Trophoblast cell (in vitro differentiated cells and primary cell): Measurements from ENCODE around the gene PPP1R13B.
"Not testable (repeated sequence)": the region's sequence is repeated elsewhere in the genome, so short reads cannot be mapped to it uniquely, and the experiment has no call there.

Experiments
- DNase-seq, 2 donors: peaks; one replicate each; pipeline ENCODE4 v3.0.0-alpha.2; 2016
- H2AFZ ChIP-seq: 2 replicates; pipeline ENCODE4 v1.6.1; 2013; ENCODE audit warnings: low read length, moderate library complexity, mild to moderate bottlenecking; ENCODE audit not compliant: insufficient read depth, poor library complexity
- H2AK5ac ChIP-seq: 2 replicates; pipeline ENCODE4 v1.6.1; 2013; ENCODE audit warnings: mild to moderate bottlenecking, low read length
- H2BK120ac ChIP-seq: 2 replicates; pipeline ENCODE4 v1.6.1; 2013; ENCODE audit warnings: low read length, mild to moderate bottlenecking, moderate library complexity; ENCODE audit not compliant: insufficient read depth, poor library complexity
- H2BK12ac ChIP-seq: 2 replicates; pipeline ENCODE4 v1.6.1; 2013; ENCODE audit warnings: mild to moderate bottlenecking, low read length, moderate library complexity
- H2BK5ac ChIP-seq: 2 replicates; pipeline ENCODE4 v1.6.1; 2013; ENCODE audit warnings: low read length, low read depth, moderate library complexity, mild to moderate bottlenecking; ENCODE audit not compliant: poor library complexity
- H3K14ac ChIP-seq: 2 replicates; pipeline ENCODE4 v1.6.1; 2013; ENCODE audit warnings: mild to moderate bottlenecking, low read length
- H3K18ac ChIP-seq: 2 replicates; pipeline ENCODE4 v1.6.1; 2013; ENCODE audit warnings: mild to moderate bottlenecking, low read length
- H3K23ac ChIP-seq: 2 replicates; pipeline ENCODE4 v1.6.1; 2013; ENCODE audit warnings: low read length
- H3K27ac ChIP-seq: 2 replicates; pipeline ENCODE4 v1.5.1; 2013; ENCODE audit warnings: low read depth, mild to moderate bottlenecking, inconsistent platforms, low read length, moderate library complexity
- H3K27me3 ChIP-seq: 2 replicates; pipeline ENCODE4 v1.6.1; 2013; ENCODE audit warnings: inconsistent platforms, mild to moderate bottlenecking, low read length, moderate library complexity; ENCODE audit not compliant: insufficient read depth
- H3K36me3 ChIP-seq, 2 experiments: 1 replicate in 1 of 2; 2 replicates in 1 of 2; pipeline ENCODE4 v1.6.1; 2013; ENCODE audit warnings: low read length in 2 of 2, mild to moderate bottlenecking in 2 of 2, moderate library complexity in 1 of 2; ENCODE audit not compliant: insufficient read depth in 2 of 2, control insufficient read depth in 1 of 2
- H3K4ac ChIP-seq: 2 replicates; pipeline ENCODE4 v1.6.1; 2013; ENCODE audit warnings: low read depth, mild to moderate bottlenecking, low read length, moderate library complexity
- H3K4me1 ChIP-seq, 2 experiments: 1 replicate in 1 of 2; 2 replicates in 1 of 2; pipeline ENCODE4 v1.6.1; 2013; ENCODE audit warnings: low read length in 2 of 2, mild to moderate bottlenecking in 2 of 2, moderate library complexity in 1 of 2; ENCODE audit not compliant: insufficient read depth in 2 of 2, control insufficient read depth in 1 of 2
- H3K4me2 ChIP-seq: 2 replicates; pipeline ENCODE4 v1.6.1; 2013; ENCODE audit warnings: inconsistent platforms, mild to moderate bottlenecking, low read length, moderate library complexity
- H3K4me3 ChIP-seq: 2 replicates; pipeline ENCODE4 v1.5.1; 2013; ENCODE audit warnings: mild to moderate bottlenecking, low read depth, low read length, inconsistent platforms
- H3K79me1 ChIP-seq: one replicate; pipeline ENCODE4 v1.6.1; 2013; ENCODE audit warnings: low read length
- H3K79me2 ChIP-seq: 2 replicates; pipeline ENCODE4 v1.6.1; 2013; ENCODE audit warnings: low read length, mild to moderate bottlenecking; ENCODE audit not compliant: control insufficient read depth, insufficient read depth, poor library complexity
- H3K9ac ChIP-seq: 2 replicates; pipeline ENCODE4 v1.6.1; 2013; ENCODE audit warnings: mild to moderate bottlenecking, low read length
- H3K9me3 ChIP-seq: 2 replicates; pipeline ENCODE4 v1.6.1; 2013; ENCODE audit warnings: low read depth, mild to moderate bottlenecking, control low read depth, inconsistent platforms, low read length; ENCODE audit not compliant: insufficient read depth
- H4K12ac ChIP-seq: 2 replicates; pipeline ENCODE4 v1.6.1; 2013; ENCODE audit warnings: low read depth, mild to moderate bottlenecking, low read length, moderate library complexity
- H4K8ac ChIP-seq: 2 replicates; pipeline ENCODE4 v1.6.1; 2013; ENCODE audit warnings: low read depth, mild to moderate bottlenecking, low read length, moderate library complexity
- H4K91ac ChIP-seq: one replicate; pipeline ENCODE4 v1.6.1; 2013; ENCODE audit warnings: low read depth, mild to moderate bottlenecking, low read length, moderate library complexity
- WGBS: extraction: QIAGEN DNeasy Blood & Tissue Kit; methylation state at CpG from one replicate; pipeline ENCODE4 v1.1.7; 2013; ENCODE audit warnings: missing lambda C conversion rate; ENCODE audit not compliant: insufficient read length, insufficient coverage; ENCODE audit errors: extremely low coverage; 5-methylcytosine and 5-hydroxymethylcytosine counted together

The PPP1R13B gene

DNA sequence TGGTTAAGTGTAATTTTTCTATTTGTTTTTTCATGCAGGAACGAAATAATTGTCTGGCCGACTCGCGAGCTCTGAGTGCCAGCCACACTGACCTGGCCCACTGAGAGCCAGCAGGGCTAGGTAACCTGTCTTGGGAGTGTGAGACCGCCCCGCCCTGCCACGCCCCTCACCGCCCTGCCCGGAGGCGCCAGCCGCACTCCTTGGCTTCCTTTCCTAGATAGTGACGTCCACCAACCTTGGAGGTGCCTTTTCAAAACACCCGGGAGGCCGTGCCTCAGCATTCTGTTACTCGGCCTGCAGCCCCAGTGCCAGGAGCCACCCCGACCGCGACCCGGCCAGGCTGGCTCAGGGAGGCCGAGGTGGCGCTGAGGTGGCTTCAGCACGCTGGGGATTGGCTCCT is 153.9 kb downstream of the PPP1R13B start:
- no peak overlapping the region for H3K4me2 ChIP-seq
- H3K14ac ChIP-seq, result no peak overlapping the region
- no peak overlapping the region for H3K4me3 ChIP-seq
- no peak overlapping the region for H2BK5ac ChIP-seq
- WGBS, result no CpG with 5 or more reads among the region's 22 CpGs
- peak; percentile 45 to 64 for DNase-seq
- no peak overlapping the region for H4K8ac ChIP-seq
- H3K9ac ChIP-seq, result no peak overlapping the region
- H2BK120ac ChIP-seq, result no peak overlapping the region
- H2AK5ac ChIP-seq, result no peak overlapping the region
- no peak overlapping the region for H3K23ac ChIP-seq
- no peak overlapping the region for H4K91ac ChIP-seq
- H3K79me1 ChIP-seq, result no peaks in the 10 kb centered on the region
- peaks cover 0 to 2% of the 10 kb centered on the region in 2 experiments for H3K4me1 ChIP-seq
- H3K27me3 ChIP-seq, result no peaks in the 10 kb centered on the region
- H3K79me2 ChIP-seq, result no peaks in the 10 kb centered on the region
- no peak overlapping the region for H2AFZ ChIP-seq
- H2BK12ac ChIP-seq, result no peak overlapping the region
- H3K36me3 ChIP-seq, result peaks cover 60 to 67% of the 10 kb centered on the region in 2 experiments
- no peak overlapping the region for H3K4ac ChIP-seq
- no peak overlapping the region for H4K12ac ChIP-seq
- H3K18ac ChIP-seq, result no peak overlapping the region
- H3K27ac ChIP-seq, result no peak overlapping the region
- peaks cover 2% of the 10 kb centered on the region for H3K9me3 ChIP-seq

DNA sequence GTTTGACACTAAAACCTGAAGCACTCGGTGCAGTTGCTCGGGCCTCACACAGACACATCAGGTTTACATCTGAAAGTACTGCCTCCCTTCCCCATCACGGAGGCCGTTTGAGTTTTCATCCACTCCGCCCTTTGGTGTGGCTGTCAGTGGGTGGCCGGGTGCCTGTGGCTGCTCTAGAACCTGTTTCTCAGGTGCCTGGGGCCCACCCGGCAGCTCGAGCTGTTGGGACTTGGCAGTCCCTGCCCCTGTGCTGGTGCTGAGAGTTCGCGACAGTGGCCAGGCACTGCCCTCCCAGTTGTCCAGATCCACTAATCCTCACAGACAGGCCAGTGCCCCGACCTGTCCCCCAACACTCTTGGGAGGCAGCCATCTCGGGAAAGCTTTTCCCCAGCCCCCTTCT is 154.5 kb downstream of the PPP1R13B start:
- Histone ChIP-seq H2AFZ (no peak overlapping the region), H3K4me3 (no peak overlapping the region), H2BK120ac (no peak overlapping the region), H3K4ac (no peak overlapping the region), H3K9me3 (peaks cover 2% of the 10 kb centered on the region), H3K18ac (no peak overlapping the region), H4K8ac (no peak overlapping the region), H2BK12ac (no peak overlapping the region), H3K9ac (no peak overlapping the region), H3K27ac (no peak overlapping the region), H3K4me2 (no peak overlapping the region), H2AK5ac (no peak overlapping the region), H3K27me3 (no peaks in the 10 kb centered on the region), H4K91ac (no peak overlapping the region), H4K12ac (no peak overlapping the region), H3K36me3 (peaks cover 58 to 65% of the 10 kb centered on the region in 2 experiments), H2BK5ac (no peak overlapping the region), H3K79me1 (no peaks in the 10 kb centered on the region), H3K4me1 (peaks cover 0 to 2% of the 10 kb centered on the region in 2 experiments), H3K14ac (no peak overlapping the region), H3K23ac (no peak overlapping the region), H3K79me2 (no peaks in the 10 kb centered on the region)
- no CpG with 5 or more reads among the region's 12 CpGs for WGBS
- DNase-seq, result no peak

DNA sequence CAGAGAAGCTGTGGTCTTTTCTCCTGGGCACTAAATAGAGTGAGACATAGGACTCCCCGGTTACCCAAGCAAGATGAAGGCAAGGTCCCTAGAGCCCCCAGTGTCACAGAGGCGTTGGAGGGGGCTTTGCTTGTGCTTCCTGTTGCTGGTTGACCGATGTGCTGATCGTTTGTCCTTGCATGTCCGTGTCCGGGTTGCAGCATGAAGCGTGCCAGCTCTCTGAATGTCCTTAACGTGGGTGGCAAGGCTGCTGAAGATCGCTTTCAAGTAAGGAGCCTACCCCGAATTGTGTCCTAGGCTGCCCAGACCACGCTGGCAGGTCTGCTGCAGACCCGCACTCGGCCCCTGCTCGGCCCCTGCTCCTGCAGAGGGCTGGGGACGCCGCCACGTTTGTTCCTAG is 155.2 kb downstream of the PPP1R13B start:
- no peaks in the 10 kb centered on the region for H3K27me3 ChIP-seq
- no peak overlapping the region for H2BK12ac ChIP-seq
- no CpG with 5 or more reads among the region's 17 CpGs for WGBS
- H4K91ac ChIP-seq, result no peak overlapping the region
- H2AFZ ChIP-seq, result no peak overlapping the region
- H3K79me2 ChIP-seq, result no peaks in the 10 kb centered on the region
- no peak overlapping the region for H2AK5ac ChIP-seq
- no peak overlapping the region for H3K9ac ChIP-seq
- no peak overlapping the region for H3K18ac ChIP-seq
- no peak overlapping the region for H3K27ac ChIP-seq
- no peak overlapping the region for H4K12ac ChIP-seq
- no peak overlapping the region for H2BK120ac ChIP-seq
- H4K8ac ChIP-seq, result no peak overlapping the region
- H3K4ac ChIP-seq, result no peak overlapping the region
- no peaks in the 10 kb centered on the region for H3K79me1 ChIP-seq
- H3K4me3 ChIP-seq, result peak overlapping the region; percentile 58
- DNase-seq, result no peak
- H3K4me1 ChIP-seq, result peaks cover 0 to 2% of the 10 kb centered on the region in 2 experiments
- no peak overlapping the region for H3K14ac ChIP-seq
- no peak overlapping the region for H3K4me2 ChIP-seq
- no peak overlapping the region for H3K23ac ChIP-seq
- peaks cover 54 to 61% of the 10 kb centered on the region in 2 experiments for H3K36me3 ChIP-seq
- H2BK5ac ChIP-seq, result no peak overlapping the region
- H3K9me3 ChIP-seq, result peaks cover 2% of the 10 kb centered on the region

DNA sequence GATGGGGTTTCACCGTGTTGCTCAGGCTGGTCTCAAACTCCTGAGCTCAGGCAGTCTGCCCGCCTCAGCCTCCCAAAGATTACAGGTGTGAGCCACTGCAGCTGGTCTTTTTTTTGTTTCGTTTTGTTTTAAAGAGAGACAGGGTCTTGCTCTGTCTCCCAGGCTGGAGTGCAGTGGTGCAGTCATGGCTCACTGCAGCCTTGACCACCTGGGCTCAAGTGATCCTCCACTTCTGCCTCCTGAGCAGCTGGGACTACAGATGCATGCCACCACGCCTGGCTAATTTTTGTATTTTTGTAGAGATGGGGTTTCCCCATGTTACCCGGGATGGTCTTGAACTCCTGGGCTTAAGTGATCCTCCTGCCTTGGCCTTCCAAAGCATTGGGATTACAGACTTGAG is 155.7 kb downstream of the PPP1R13B start:
- H3K14ac ChIP-seq, H4K91ac ChIP-seq, H3K23ac ChIP-seq, H3K4ac ChIP-seq, H2BK120ac ChIP-seq, H4K12ac ChIP-seq, H2AK5ac ChIP-seq, H3K4me1 ChIP-seq, H2BK5ac ChIP-seq, H3K27me3 ChIP-seq, H3K27ac ChIP-seq, H2AFZ ChIP-seq, H3K18ac ChIP-seq, H3K9ac ChIP-seq, H4K8ac ChIP-seq, H3K4me3 ChIP-seq, H3K79me1 ChIP-seq, H3K4me2 ChIP-seq, H2BK12ac ChIP-seq, H3K79me2 ChIP-seq, H3K9me3 ChIP-seq, DNase-seq: not testable (repeated sequence)
- no CpG with 5 or more reads among the region's 5 CpGs for WGBS
- H3K36me3 ChIP-seq, result peaks cover 55 to 65% of the 10 kb centered on the region in 2 experiments
